PFSK-1 (cell line): Measurements from ENCODE around the gene PEAR1. TPM values are rescaled to one million over a fixed set of nuclear protein-coding genes. Genes with fewer than 3 reads are reported as not detected.
A peak's percentile ranks its signal among the peaks of the same experiment; 100 is the strongest.

Experiments
- FOXP2 ChIP-seq: optimal IDR thresholded peaks from 2 replicates; pipeline ENCODE3; 2011; ENCODE audit warnings: borderline replicate concordance, control low read depth, inconsistent platforms; ENCODE audit not compliant: insufficient read depth; ENCODE audit errors: extremely low read length, extremely low read depth
- POLR2AphosphoS5 ChIP-seq: IDR thresholded peaks from 2 replicates; pipeline ENCODE4 v1.6.1; 2012; ENCODE audit warnings: low read depth, mild to moderate bottlenecking, control low read depth, low read length, moderate library complexity
- REST ChIP-seq, 2 experiments: IDR thresholded peaks; 2 replicates each; pipeline versions ENCODE4 v1.6.1 to v1.8.0; 2011 to 2012; ENCODE audit warnings: low read depth in 2 of 2, low read length in 2 of 2, control low read depth in 1 of 2, inconsistent platforms in 1 of 2, mild to moderate bottlenecking in 1 of 2, moderate library complexity in 1 of 2; ENCODE audit not compliant: insufficient read depth in 1 of 2
- SIN3A ChIP-seq: IDR thresholded peaks from 2 replicates; pipeline ENCODE4 v1.6.1; 2012; ENCODE audit warnings: mild to moderate bottlenecking, low read length, moderate library complexity, borderline replicate concordance; ENCODE audit not compliant: insufficient read depth
- TAF1 ChIP-seq: IDR thresholded peaks from 2 replicates; pipeline ENCODE4 v1.6.1; 2012; ENCODE audit warnings: low read length, control low read depth, borderline replicate concordance; ENCODE audit not compliant: insufficient read depth
- polyA plus RNA-seq: library from polyadenylated mRNA; unstranded; fragments of >200 nt; gene quantifications from one replicate; pipeline ENCODE4 v1.2.1, GENCODE V29; 2012; ENCODE audit warnings: low read depth, missing spikeins; ENCODE audit not compliant: insufficient read length

PEAR1 gene
- 10.9 TPM for polyA plus RNA-seq

- TF ChIP-seq FOXP2 = no peak
- TF ChIP-seq SIN3A = 0 out of 2 replicates have a peak, but pooled peaks have one; percentile 49
- no peak for TF ChIP-seq POLR2AphosphoS5
- TF ChIP-seq REST (IDR thresholded peaks at IDR 0.05; ENCODE audit: insufficient read depth in 1 of 2, low read depth in 2 of 2, low read length in 2 of 2) = 0 out of 4 replicates have a peak, but pooled peaks have one; percentile 21 to 60
- TF ChIP-seq TAF1 = no peak
Measured at GRCh38 chr1:156893048-156893953, at the start of gene PEAR1. TSS of gene PEAR1 (plus strand) at chr1:156893718. CDS start at chr1:156903927, 10,209 bp downstream.

- no peak for TF ChIP-seq REST (IDR thresholded peaks at IDR 0.05; ENCODE audit: insufficient read depth in 1 of 2, low read depth in 2 of 2, low read length in 2 of 2)
- no peak for TF ChIP-seq POLR2AphosphoS5
- TF ChIP-seq SIN3A = no peak
Measured at GRCh38 chr1:156844102-156844501, 49.4 kb upstream of the PEAR1 start.

GRCh38 chr1:156844638-156845037 lies 48.9 kb upstream of the PEAR1 start:
- TF ChIP-seq TAF1 (no peak), SIN3A (no peak), POLR2AphosphoS5 (no peak), REST (IDR thresholded peaks at IDR 0.05; ENCODE audit: insufficient read depth in 1 of 2, low read depth in 2 of 2, low read length in 2 of 2) (no peak), FOXP2 (no peak)

- TF ChIP-seq REST (IDR thresholded peaks at IDR 0.05; ENCODE audit: insufficient read depth in 1 of 2, low read depth in 2 of 2, low read length in 2 of 2) = no peak
- TF ChIP-seq FOXP2 = no peak
- TF ChIP-seq POLR2AphosphoS5 = no peak
- no peak for TF ChIP-seq SIN3A
- no peak for TF ChIP-seq TAF1
Measured at GRCh38 chr1:156845055-156845952, 48.2 kb upstream of the PEAR1 start.
